B cell (primary cell): ENCODE data around the gene WDR26. TPM values are rescaled to one million over a fixed set of nuclear protein-coding genes. Genes with fewer than 3 reads are reported as not detected.

Experiments
- ATAC-seq: fragments of 200-7000 bp; cut with Tn5 transposase; one replicate; pipeline ENCODE4 v1.10.0; 2021; ENCODE audit warnings: low read depth, mild to moderate bottlenecking, moderate number of reproducible peaks, moderate library complexity
- CTCF ChIA-PET: fragments of 350-600 bp; sonication (Branson Sonifier 250); formaldehyde crosslinking; loops from one replicate; lab custom pipeline; 2021; ENCODE audit warnings: antibody characterized with exemption, inconsistent platforms; lab: Charles Lee
- POLR2A ChIA-PET: fragments of 350-600 bp; sonication (Branson Sonifier 250); formaldehyde crosslinking; loops from one replicate; lab custom pipeline; 2021; ENCODE audit warnings: antibody characterized with exemption; lab: Charles Lee
- DNase-seq: peaks from one replicate; pipeline ENCODE4 v3.0.0; 2013
- H2AFZ ChIP-seq: 2 replicates; pipeline ENCODE4 v1.6.1; 2012; ENCODE audit warnings: mild to moderate bottlenecking, low read depth, low read length; ENCODE audit not compliant: insufficient read depth, poor library complexity, severe bottlenecking
- H3K27ac ChIP-seq, 2 donors: 1 replicate in 1 of 2; 2 replicates in 1 of 2; pipeline ENCODE4 v1.5.1; 2012 to 2013; ENCODE audit warnings: low read length in 2 of 2, mild to moderate bottlenecking in 2 of 2, moderate library complexity in 1 of 2
- H3K27me3 ChIP-seq, 4 experiments: fragments of 200-600 bp in 1 of 4; sonication (generic) in 1 of 4; replicated peaks in 1 of 4; 1 replicate in 2 of 4; 2 replicates in 2 of 4; pipeline versions ENCODE4 v1.6.1 to v1.7.0; 2013 to 2016; ENCODE audit warnings: low read length in 3 of 4, mild to moderate bottlenecking in 2 of 4, mixed read lengths in 1 of 4, moderate library complexity in 1 of 4; ENCODE audit not compliant: insufficient read depth in 4 of 4, control insufficient read depth in 3 of 4; ENCODE audit errors: control extremely low read depth in 1 of 4
- H3K36me3 ChIP-seq, 2 experiments: replicated peaks in 1 of 2; 1 replicate in 1 of 2; 2 replicates in 1 of 2; pipeline versions ENCODE4 v1.6.1 to v1.7.1; 2013; ENCODE audit warnings: low read length in 1 of 2; ENCODE audit not compliant: insufficient read depth in 2 of 2, control insufficient read depth in 1 of 2; ENCODE audit errors: control extremely low read depth in 1 of 2, extremely low read depth in 1 of 2
- H3K4me1 ChIP-seq, 2 donors: fragments of 200-600 bp in 1 of 2; sonication (generic) in 1 of 2; 1 replicate in 1 of 2; 2 replicates in 1 of 2; pipeline versions ENCODE4 v1.5.1 to v1.6.1; 2013 to 2017; ENCODE audit warnings: low read length in 2 of 2; ENCODE audit not compliant: control insufficient read depth in 2 of 2, insufficient read depth in 2 of 2
- H3K4me2 ChIP-seq: replicated peaks from 2 replicates; pipeline ENCODE3; 2012; ENCODE audit warnings: mild to moderate bottlenecking, low read depth, low read length; ENCODE audit not compliant: poor library complexity, severe bottlenecking
- H3K4me3 ChIP-seq, 5 experiments: fragments of 200-600 bp in 1 of 5; sonication (generic) in 1 of 5; 1 replicate in 3 of 5; 2 replicates in 2 of 5; pipeline versions ENCODE4 v1.5.1 to v1.7.0; 2011 to 2016; ENCODE audit warnings: low read length in 4 of 5, mild to moderate bottlenecking in 4 of 5, low read depth in 2 of 5, control low read depth in 1 of 5, moderate library complexity in 1 of 5; ENCODE audit not compliant: insufficient read depth in 1 of 5; ENCODE audit errors: control extremely low read depth in 1 of 5, extremely low read depth in 1 of 5
- H3K79me2 ChIP-seq: fragments of 200-600 bp; sonication (generic); one replicate; pipeline ENCODE4 v1.6.0; 2016; ENCODE audit warnings: low read length; ENCODE audit not compliant: control insufficient read depth, insufficient read depth
- H3K9ac ChIP-seq: fragments of 200-600 bp; sonication (generic); 2 replicates; pipeline ENCODE4 v1.6.1; 2017; ENCODE audit warnings: mild to moderate bottlenecking, low read length, moderate library complexity
- H3K9me3 ChIP-seq, 3 donors: one replicate each; pipeline versions ENCODE4 v1.6.1 to v1.7.1; 2013; ENCODE audit warnings: low read length in 2 of 3; ENCODE audit not compliant: control insufficient read depth in 2 of 3, insufficient read depth in 1 of 3; ENCODE audit errors: control extremely low read depth in 1 of 3
- H4K20me1 ChIP-seq: 2 replicates; pipeline ENCODE4 v1.6.0; 2012; ENCODE audit warnings: mild to moderate bottlenecking, low read length; ENCODE audit not compliant: insufficient read depth, control insufficient read depth, poor library complexity, severe bottlenecking
- H3K27ac Mint-ChIP-seq: one replicate; pipeline ENCODE4 v1.8.0; 2021; ENCODE audit warnings: mixed read lengths
- H3K27me3 Mint-ChIP-seq: one replicate; pipeline ENCODE4 v1.8.0; 2021; ENCODE audit warnings: mixed read lengths
- H3K4me1 Mint-ChIP-seq: one replicate; pipeline ENCODE4 v1.8.0; 2021; ENCODE audit warnings: mixed read lengths
- H3K4me3 Mint-ChIP-seq: one replicate; pipeline ENCODE4 v1.8.0; 2021; ENCODE audit warnings: mixed read lengths
- H3K9me3 Mint-ChIP-seq: one replicate; pipeline ENCODE4 v1.8.0; 2022; ENCODE audit warnings: mixed read lengths; ENCODE audit not compliant: insufficient read depth
- CTCF ChIP-seq: fragments of 200-600 bp; IDR thresholded peaks from one replicate; pipeline ENCODE4 v1.8.0; 2022; ENCODE audit warnings: antibody characterized with exemption, mild to moderate bottlenecking
- EZH2 ChIP-seq: IDR thresholded peaks from 2 replicates; pipeline ENCODE4 v1.6.1; 2012; ENCODE audit warnings: borderline replicate concordance, low read depth, mild to moderate bottlenecking, moderate library complexity, low read length; ENCODE audit not compliant: insufficient read depth, poor library complexity, severe bottlenecking
- WGBS: methylation state at CpG from one replicate; pipeline ENCODE4 v1.1.5; 2013; ENCODE audit warnings: missing lambda C conversion rate; ENCODE audit not compliant: insufficient coverage; 5-methylcytosine and 5-hydroxymethylcytosine counted together
- intact Hi-C: fragments of 100-400 bp; cut with micrococcal nuclease; formaldehyde crosslinking; loops from one replicate; pipeline ENCODE4 v1.10.0; 2022
- polyA plus RNA-seq: library from polyadenylated mRNA; depleted of rRNA; stranded (reverse); fragments of >200 nt; gene quantifications from 2 replicates; pipeline ENCODE4 v1.2.3, GENCODE V29; 2012
- total RNA-seq, 2 donors: library from RNA; stranded (reverse); fragments of 120-200 nt in 1 of 2; gene quantifications; 1 replicate in 1 of 2; 2 replicates in 1 of 2; pipeline versions ENCODE4 v1.2.3 to v1.2.4, GENCODE V29; 2013 to 2022

WDR26 gene
- total and polyA plus RNA-seq, 2 donors (not counting 1 experiment from before 2014, with no cell fraction given) = 35.7 to 108 TPM

- no peak overlapping the region for H3K4me3 ChIP-seq
- ChIA-PET CTCF (no interaction called here), POLR2A (no interaction called here)
- no peaks in the 10 kb centered on the region for H3K27me3 ChIP-seq
- H3K79me2 ChIP-seq = no peaks in the 10 kb centered on the region
- H3K4me1 ChIP-seq = peaks cover 12 to 14% of the 10 kb centered on the region in 2 donors
- intact Hi-C loops = no loop called here
- H3K27me3 Mint-ChIP-seq = no peaks in the 10 kb centered on the region
- H3K9me3 ChIP-seq = no peaks in the 10 kb centered on the region
- no peak overlapping the region for H3K27ac ChIP-seq
- no peak overlapping the region for H3K27ac Mint-ChIP-seq
- H4K20me1 ChIP-seq = no peaks in the 10 kb centered on the region
- H3K4me2 ChIP-seq = no peak overlapping the region
- DNase-seq = no peak
- H3K9ac ChIP-seq = no peak overlapping the region
- no peak for TF ChIP-seq EZH2
- no peak for TF ChIP-seq CTCF
- peaks cover 0 to 63% of the 10 kb centered on the region in 2 experiments for H3K36me3 ChIP-seq
- H2AFZ ChIP-seq = no peak overlapping the region
- H3K9me3 Mint-ChIP-seq = no peaks in the 10 kb centered on the region
- WGBS = 96% methylated on average over 3 of the region's 3 CpGs
- no peak for ATAC-seq
- H3K4me3 Mint-ChIP-seq = no peak overlapping the region
- H3K4me1 Mint-ChIP-seq = peaks cover 15% of the 10 kb centered on the region
These were observed 59.5 kb downstream of the WDR26 start for GRCh38 chr1:224375059-224375458.

- no peaks in the 10 kb centered on the region for H3K4me1 ChIP-seq
- no peaks in the 10 kb centered on the region for H3K27me3 ChIP-seq
- H4K20me1 ChIP-seq = no peaks in the 10 kb centered on the region
- H3K9me3 ChIP-seq = no peaks in the 10 kb centered on the region
- H3K9me3 Mint-ChIP-seq = no peaks in the 10 kb centered on the region
- no peak overlapping the region for H3K4me3 ChIP-seq
- H3K36me3 ChIP-seq = peaks cover 1 to 78% of the 10 kb centered on the region in 2 experiments
- DNase-seq = no peak
- no peak overlapping the region for H3K27ac Mint-ChIP-seq
- intact Hi-C loops = no loop called here
- ChIA-PET POLR2A (no interaction called here), CTCF (no interaction called here)
- H3K79me2 ChIP-seq = no peaks in the 10 kb centered on the region
- no peak overlapping the region for H3K4me3 Mint-ChIP-seq
- no peak overlapping the region for H3K27ac ChIP-seq
- no peak overlapping the region for H3K4me2 ChIP-seq
- peaks cover 1% of the 10 kb centered on the region for H3K4me1 Mint-ChIP-seq
- 93% methylated on average over 2 of the region's 5 CpGs for WGBS
- TF ChIP-seq EZH2 (no peak), CTCF (no peak)
- no peak overlapping the region for H3K9ac ChIP-seq
- ATAC-seq = no peak
- H2AFZ ChIP-seq = no peak overlapping the region
- H3K27me3 Mint-ChIP-seq = no peaks in the 10 kb centered on the region
These were observed 61.5 kb downstream of the WDR26 start for GRCh38 chr1:224373008-224373590.
